GM18526 (cell line): ENCODE results near the gene IRGC.

Experiments used
- POLR2A ChIP-seq: IDR thresholded peaks from 3 replicates; pipeline ENCODE4 v1.6.1; 2011; ENCODE audit not compliant: insufficient read length; ENCODE audit errors: extremely low read depth

IRGC gene

GRCh38 chr19:43715776-43716175 lies at the start of gene IRGC:
TSS of gene IRGC (plus strand) at chr19:43716076. CDS start at chr19:43718559, 2,483 bp downstream.
- TF ChIP-seq POLR2A = no peak

GRCh38 chr19:43667126-43667875 lies 48.6 kb upstream of the IRGC start:
- no peak for TF ChIP-seq POLR2A

- no peak for TF ChIP-seq POLR2A
Measured at GRCh38 chr19:43667876-43668405, 47.9 kb upstream of the IRGC start.

- TF ChIP-seq POLR2A = no peak
Measured at GRCh38 chr19:43668406-43669109, 47.3 kb upstream of the IRGC start.

GRCh38 chr19:43672061-43672679 lies 43.7 kb upstream of the IRGC start:
- TF ChIP-seq POLR2A = no peak

- no peak for TF ChIP-seq POLR2A
Measured at GRCh38 chr19:43673637-43674036, 42.2 kb upstream of the IRGC start.

- TF ChIP-seq POLR2A = no peak
Measured at GRCh38 chr19:43674183-43674582, 41.7 kb upstream of the IRGC start.

- no peak for TF ChIP-seq POLR2A
Measured at GRCh38 chr19:43674596-43674995, 41.3 kb upstream of the IRGC start.

GRCh38 chr19:43675269-43675879 lies 40.5 kb upstream of the IRGC start:
- TF ChIP-seq POLR2A = no peak

- no peak for TF ChIP-seq POLR2A
Measured at GRCh38 chr19:43675906-43676305, 40.0 kb upstream of the IRGC start.

- no peak for TF ChIP-seq POLR2A
Measured at GRCh38 chr19:43678512-43679261, 37.2 kb upstream of the IRGC start.

- no peak for TF ChIP-seq POLR2A
Measured at GRCh38 chr19:43681821-43682220, 34.1 kb upstream of the IRGC start.

- TF ChIP-seq POLR2A = no peak
Measured at GRCh38 chr19:43682824-43683661, 32.8 kb upstream of the IRGC start.

GRCh38 chr19:43683905-43684304 lies 32.0 kb upstream of the IRGC start:
- TF ChIP-seq POLR2A = no peak
